Heart left ventricle (tissue), 13 donors: ENCODE data around the gene HLF.

Source experiments
- POLR2A ChIP-seq, 2 donors: fragments of 450-650 bp; IDR thresholded peaks; one replicate each; pipeline ENCODE4 v1.6.1; 2017; ENCODE audit warnings: antibody characterized with exemption in 2 of 2, mild to moderate bottlenecking in 2 of 2, moderate library complexity in 2 of 2
- TF ChIP-seq, protein P1 (sequence below), 12 donors: fragments of 200-600 bp; sonication (generic) in 4 of 12; IDR thresholded peaks; one replicate each; pipeline versions ENCODE4 v1.5.0 to v1.8.0; 2018 to 2022; ENCODE audit warnings: antibody characterized with exemption in 12 of 12, mild to moderate bottlenecking in 5 of 12
- donor health status: ischemic (EF 13 %, LVEDD 7.1; RV severe dilation, severe dysfunction).
- donor health status: DM: no; HTN: yes; CAD: no.
- donor health status: DM: no; HTN: no; CAD: no.
- donor health status: ischemic (EF 25% LVEDD 6.9; RV normal size, moderate dysfunction).
- donor health status: ischemic (EF 25% LVEDD 5.7; RV mildly dilated, moderate dysfunction).
- donor health status: ischemic (EF 35%, LVEDD 5.7; RV mildly dilated, moderate dysfunction).
- donor health status: nonischemic (EF 11% LVEDD 7.7; RV severe dilation, severe dysfunction).
- donor health status: DM: yes; HTN: yes; CAD: no.
- donor health status: PGD.
- donor health status: ischemic (EF 29% LVEDD 5.4; RV normal size, mild dysfunction).
- donor health status: nonischemic (EF 23%, LVEDD 6.1; RV moderate dilation, normal function).

DNA sequence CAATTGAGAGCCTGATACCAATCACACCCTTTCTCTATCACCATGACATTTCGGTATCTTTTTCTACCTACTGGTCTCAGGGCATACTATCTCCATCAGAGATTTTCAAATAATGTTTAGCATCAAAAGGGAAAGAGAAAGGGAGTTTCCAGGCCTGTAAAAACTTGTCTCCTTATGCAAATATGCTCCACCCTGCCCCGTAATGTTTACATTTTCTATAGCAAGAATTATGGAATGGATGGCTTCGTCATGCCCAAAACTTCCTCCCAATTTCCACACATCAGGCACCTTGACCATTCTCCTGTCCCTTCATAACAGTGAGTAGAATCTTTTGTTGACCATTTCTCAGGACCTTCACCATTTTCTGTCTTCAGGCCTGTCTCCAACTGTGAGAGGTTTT is 30.9 kb upstream of the HLF start:
- TF ChIP-seq, protein P1, sequence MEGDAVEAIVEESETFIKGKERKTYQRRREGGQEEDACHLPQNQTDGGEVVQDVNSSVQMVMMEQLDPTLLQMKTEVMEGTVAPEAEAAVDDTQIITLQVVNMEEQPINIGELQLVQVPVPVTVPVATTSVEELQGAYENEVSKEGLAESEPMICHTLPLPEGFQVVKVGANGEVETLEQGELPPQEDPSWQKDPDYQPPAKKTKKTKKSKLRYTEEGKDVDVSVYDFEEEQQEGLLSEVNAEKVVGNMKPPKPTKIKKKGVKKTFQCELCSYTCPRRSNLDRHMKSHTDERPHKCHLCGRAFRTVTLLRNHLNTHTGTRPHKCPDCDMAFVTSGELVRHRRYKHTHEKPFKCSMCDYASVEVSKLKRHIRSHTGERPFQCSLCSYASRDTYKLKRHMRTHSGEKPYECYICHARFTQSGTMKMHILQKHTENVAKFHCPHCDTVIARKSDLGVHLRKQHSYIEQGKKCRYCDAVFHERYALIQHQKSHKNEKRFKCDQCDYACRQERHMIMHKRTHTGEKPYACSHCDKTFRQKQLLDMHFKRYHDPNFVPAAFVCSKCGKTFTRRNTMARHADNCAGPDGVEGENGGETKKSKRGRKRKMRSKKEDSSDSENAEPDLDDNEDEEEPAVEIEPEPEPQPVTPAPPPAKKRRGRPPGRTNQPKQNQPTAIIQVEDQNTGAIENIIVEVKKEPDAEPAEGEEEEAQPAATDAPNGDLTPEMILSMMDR (IDR thresholded peaks at IDR 0.05) = no peak
- no peak for TF ChIP-seq POLR2A (IDR thresholded peaks at IDR 0.05)
